Measurements from ENCODE around the gene FIG4.
"Not testable (repeated sequence)": the region's sequence is repeated elsewhere in the genome, so short reads cannot be mapped to it uniquely, and the experiment has no call there.

The FIG4 gene

GRCh38 chr6:109767961-109768360 lies 76.9 kb downstream of the FIG4 start:
- no peak for TF ChIP-seq CTCF (conservative IDR thresholded peaks at IDR 0.05; ENCODE audit: low read depth, low read length)
- DNase-seq (ENCODE audit: low read depth) = no peak
- H3K4me3 ChIP-seq (ENCODE audit: low read depth, low read length) = no peak overlapping the region

- no peak overlapping the region for H3K4me3 ChIP-seq (ENCODE audit: low read depth, low read length)
- no peak for DNase-seq (ENCODE audit: low read depth)
- no peak for TF ChIP-seq CTCF (conservative IDR thresholded peaks at IDR 0.05; ENCODE audit: low read depth, low read length)
Measured at GRCh38 chr6:109768485-109768884, 77.4 kb downstream of the FIG4 start.

GRCh38 chr6:109769213-109769612 lies 78.1 kb downstream of the FIG4 start:
- TF ChIP-seq CTCF (conservative IDR thresholded peaks at IDR 0.05; ENCODE audit: low read depth, low read length) = no peak
- DNase-seq (ENCODE audit: low read depth) = no peak
- H3K4me3 ChIP-seq (ENCODE audit: low read depth, low read length) = no peak overlapping the region

- TF ChIP-seq CTCF (conservative IDR thresholded peaks at IDR 0.05; ENCODE audit: low read depth, low read length) = no peak
- no peak overlapping the region for H3K4me3 ChIP-seq (ENCODE audit: low read depth, low read length)
- DNase-seq (ENCODE audit: low read depth) = no peak
Measured at GRCh38 chr6:109770047-109770446, 79.0 kb downstream of the FIG4 start.

GRCh38 chr6:109770779-109771178 lies 79.7 kb downstream of the FIG4 start:
- no peak overlapping the region for H3K4me3 ChIP-seq (ENCODE audit: low read depth, low read length)
- no peak for TF ChIP-seq CTCF (conservative IDR thresholded peaks at IDR 0.05; ENCODE audit: low read depth, low read length)
- DNase-seq (ENCODE audit: low read depth) = no peak

GRCh38 chr6:109771939-109772755 lies 81.1 kb downstream of the FIG4 start:
- H3K4me3 ChIP-seq (ENCODE audit: low read depth, low read length) = not testable (repeated sequence)
- peak; percentile 89 for DNase-seq (ENCODE audit: low read depth)

GRCh38 chr6:109772883-109773431 lies 81.9 kb downstream of the FIG4 start:
- H3K4me3 ChIP-seq (ENCODE audit: low read depth, low read length) = no peak overlapping the region
- DNase-seq (ENCODE audit: low read depth) = peak; percentile 90
- no peak for TF ChIP-seq CTCF (conservative IDR thresholded peaks at IDR 0.05; ENCODE audit: low read depth, low read length)

Measured in choroid plexus epithelial cell (primary cell).